DMS79 (cell line): Measurements from ENCODE around the gene SUFU.

Source experiments
- DNase-seq: peaks from one replicate; lab custom pipeline; 2025; lab: John Stamatoyannopoulos, UW

Gene SUFU

GRCh38 chr10:102641402-102641801 lies 137.6 kb downstream of the SUFU start:
- peak; percentile 49 for DNase-seq

GRCh38 chr10:102641880-102642735 lies 138.3 kb downstream of the SUFU start:
- peak; percentile 86 for DNase-seq

- no peak for DNase-seq
These were observed 139.1 kb downstream of the SUFU start for GRCh38 chr10:102642736-102643335.

GRCh38 chr10:102643336-102644065 lies 139.7 kb downstream of the SUFU start:
- DNase-seq = no peak

GRCh38 chr10:102644066-102644645 lies 140.4 kb downstream of the SUFU start, which contains the start of gene TRIM8:
Gene TRIM8, plus strand, starts transcription at chr10:102644479. Its CDS starts 139 bp downstream, at chr10:102644618.
- no peak for DNase-seq

GRCh38 chr10:102644646-102645387 lies 141.0 kb downstream of the SUFU start:
- peak; percentile 17 for DNase-seq

- DNase-seq = no peak
These were observed 141.6 kb downstream of the SUFU start for GRCh38 chr10:102645388-102645740.

- no peak for DNase-seq
These were observed 142.2 kb downstream of the SUFU start for GRCh38 chr10:102645741-102646609.

- no peak for DNase-seq
These were observed 143.1 kb downstream of the SUFU start for GRCh38 chr10:102646610-102647442.

- DNase-seq = no peak
These were observed 143.9 kb downstream of the SUFU start for GRCh38 chr10:102647443-102648268.

- DNase-seq = no peak
These were observed 144.6 kb downstream of the SUFU start for GRCh38 chr10:102648269-102648888.

- no peak for DNase-seq
These were observed 145.4 kb downstream of the SUFU start for GRCh38 chr10:102648889-102649796.

- DNase-seq = no peak
These were observed 146.3 kb downstream of the SUFU start for GRCh38 chr10:102649797-102650654.

GRCh38 chr10:102650655-102651454 lies 147.1 kb downstream of the SUFU start:
- DNase-seq = no peak

- no peak for DNase-seq
These were observed 147.8 kb downstream of the SUFU start for GRCh38 chr10:102651455-102652169.
